ENCODE results near the gene THAP10.

Gene THAP10

GRCh38 chr15:70853318-70853972, 38.8 kb downstream of the THAP10 start:
- no peak for DNase-seq

- DNase-seq = no peak
Measured at GRCh38 chr15:70852501-70853317, 39.5 kb downstream of the THAP10 start.

GRCh38 chr15:70851889-70852288, 40.3 kb downstream of the THAP10 start:
- no peak for DNase-seq

GRCh38 chr15:70845602-70846360, 46.5 kb downstream of the THAP10 start:
- no peak for DNase-seq

- no peak for DNase-seq
Measured at GRCh38 chr15:70837476-70837875, 54.8 kb downstream of the THAP10 start.

GRCh38 chr15:70835841-70836240, 56.4 kb downstream of the THAP10 start:
- no peak for DNase-seq

GRCh38 chr15:70835415-70835814, 56.8 kb downstream of the THAP10 start:
- no peak for DNase-seq

GRCh38 chr15:70834999-70835398, 57.2 kb downstream of the THAP10 start:
- DNase-seq = no peak

- DNase-seq = no peak
Measured at GRCh38 chr15:70833861-70834765, 58.1 kb downstream of the THAP10 start.

- DNase-seq = no peak
Measured at GRCh38 chr15:70833422-70833821, 58.8 kb downstream of the THAP10 start.

GRCh38 chr15:70832176-70832575, 60.1 kb downstream of the THAP10 start:
- no peak for DNase-seq

All from NK-92 treated with Interleukin-12 subunit alpha and Interleukin-12 subunit beta, amount 100 ng/mL, for 24 hours (cell line).